ENCODE results near the gene PRR20G.
"Not testable (repeated sequence)": the region's sequence is repeated elsewhere in the genome, so short reads cannot be mapped to it uniquely, and the experiment has no call there.

The PRR20G gene

GRCh38 chr3:127296959-127297358, 9.1 kb upstream of the PRR20G start:
- no peak for DNase-seq

- DNase-seq = no peak
Observed at GRCh38 chr3:127296166-127296565, 8.3 kb upstream of the PRR20G start.

- not testable (repeated sequence) for DNase-seq
Observed at GRCh38 chr3:127293650-127294049, 5.8 kb upstream of the PRR20G start.

- no peak for DNase-seq
Observed at GRCh38 chr3:127291611-127292010, 3.8 kb upstream of the PRR20G start.

- DNase-seq = no peak
Observed at GRCh38 chr3:127291114-127291513, 3.3 kb upstream of the PRR20G start.

GRCh38 chr3:127289706-127290575, 2.1 kb upstream of the PRR20G start:
- DNase-seq = no peak

- DNase-seq = no peak
Observed at GRCh38 chr3:127288921-127289705, 1.3 kb upstream of the PRR20G start.

GRCh38 chr3:127288343-127288742, 497 bp upstream of the PRR20G start:
- no peak for DNase-seq

- DNase-seq = no peak
Observed at GRCh38 chr3:127286571-127287140, 1.2 kb downstream of the PRR20G start.

- no peak for DNase-seq
Observed at GRCh38 chr3:127284258-127284657, 3.6 kb downstream of the PRR20G start.

- DNase-seq = peak; percentile 44 to 61
Observed at GRCh38 chr3:127277561-127277960, 10.3 kb downstream of the PRR20G start.

- DNase-seq = no peak
Observed at GRCh38 chr3:127276995-127277394, 10.9 kb downstream of the PRR20G start.

- no peak for DNase-seq
Observed at GRCh38 chr3:127276396-127276795, 11.4 kb downstream of the PRR20G start.

- no peak for DNase-seq
Observed at GRCh38 chr3:127275287-127275781, 12.5 kb downstream of the PRR20G start.

GRCh38 chr3:127274200-127274760, 13.6 kb downstream of the PRR20G start:
- DNase-seq = peak; percentile 57 to 70

GRCh38 chr3:127273206-127273605, 14.6 kb downstream of the PRR20G start:
- DNase-seq = no peak

- no peak for DNase-seq
Observed at GRCh38 chr3:127266186-127266585, 21.7 kb downstream of the PRR20G start.

GRCh38 chr3:127265581-127265981, 22.3 kb downstream of the PRR20G start:
- DNase-seq = no peak

GRCh38 chr3:127264794-127265514, 22.9 kb downstream of the PRR20G start:
- no peak for DNase-seq

GRCh38 chr3:127264292-127264691, 23.6 kb downstream of the PRR20G start:
- DNase-seq = no peak

GRCh38 chr3:127263586-127264231, 24.1 kb downstream of the PRR20G start:
- DNase-seq = no peak

- DNase-seq = no peak
Observed at GRCh38 chr3:127263037-127263436, 24.8 kb downstream of the PRR20G start.

All from inflammatory macrophage (primary cell).